GM12878 (cell line): Measurements from ENCODE around the gene DSE.

Experiments used
- ATF7 ChIP-seq: fragments of 450-650 bp; IDR thresholded peaks from 2 replicates; pipeline ENCODE4 v1.6.1; 2016; ENCODE audit warnings: low read depth, mild to moderate bottlenecking
- EP300 ChIP-seq, 2 experiments: fragments of 150-350 bp in 1 of 2; IDR thresholded peaks; 2 replicates each; pipeline ENCODE4 v1.6.1; 2011 to 2012; ENCODE audit warnings: low read depth in 2 of 2, low read length in 2 of 2, borderline replicate concordance in 1 of 2, improper control_type of control experiment in 1 of 2, inconsistent platforms in 1 of 2; ENCODE audit not compliant: control insufficient read depth in 1 of 2
- POLR2A ChIP-seq: IDR thresholded peaks from 2 replicates; pipeline ENCODE4 v1.6.1; 2011; ENCODE audit warnings: low read depth, mild to moderate bottlenecking, low read length
- TCF7 ChIP-seq: IDR thresholded peaks from 2 replicates; pipeline ENCODE4 v1.6.1; 2014; ENCODE audit warnings: antibody characterized with exemption, borderline replicate concordance
- WRNIP1 ChIP-seq: IDR thresholded peaks from 2 replicates; pipeline ENCODE4 v1.6.1; 2011; ENCODE audit warnings: low read depth, low read length, improper control_type of control experiment, borderline replicate concordance

DNA sequence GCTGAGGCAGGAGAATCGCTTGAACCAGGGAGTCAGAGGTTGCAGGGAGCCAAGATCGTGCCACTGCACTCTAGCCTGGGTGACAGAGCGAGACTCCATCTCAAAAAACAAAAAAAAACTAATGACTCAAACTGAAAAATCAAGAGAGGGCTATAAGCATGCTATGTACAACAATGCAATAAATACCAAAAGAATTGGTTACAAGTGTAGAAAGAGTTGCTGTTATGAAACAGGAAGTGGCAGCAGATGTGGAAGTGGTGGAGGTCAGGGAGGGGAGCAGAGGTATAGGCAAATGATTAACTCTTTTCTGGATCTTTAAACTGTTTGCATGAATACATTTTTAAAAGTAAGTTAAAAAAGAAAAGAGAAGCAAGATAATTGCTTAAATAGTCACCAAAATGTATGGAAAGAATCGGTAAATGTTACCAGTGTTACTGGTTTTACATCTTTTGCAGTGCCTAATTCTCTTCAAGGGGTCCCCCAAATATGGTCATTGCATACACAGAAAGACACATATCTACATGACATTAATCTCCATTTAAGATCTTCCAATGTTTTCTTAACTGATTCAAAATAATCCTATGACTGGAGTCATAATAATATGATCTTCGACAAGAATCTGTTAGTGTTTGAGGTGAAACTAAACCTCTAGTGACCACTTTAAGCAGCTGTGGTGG is 105.4 kb downstream of the DSE start:
- peak; percentile 79 for TF ChIP-seq ATF7
- no peak for TF ChIP-seq POLR2A
- TF ChIP-seq TCF7 = no peak
- 0 out of 4 replicates have a peak, but pooled peaks of 1 of the 2 experiments have one; percentile 17 for TF ChIP-seq EP300 (IDR thresholded peaks at IDR 0.05; ENCODE audit: borderline replicate concordance in 1 of 2, control insufficient read depth in 1 of 2, low read depth in 2 of 2, low read length in 2 of 2)
- TF ChIP-seq WRNIP1 = no peak
